Ishikawa (cell line): Measurements from ENCODE around the gene NOL9.

ENCODE experiments used
- CEBPB ChIP-seq: IDR thresholded peaks from 2 replicates; pipeline ENCODE4 v1.6.1; 2012
- CREB1 ChIP-seq: IDR thresholded peaks from 2 replicates; pipeline ENCODE4 v1.6.1; 2012; ENCODE audit warnings: low read depth
- EGR1 ChIP-seq: IDR thresholded peaks from 2 replicates; pipeline ENCODE4 v1.6.1; 2012
- EP300 ChIP-seq: IDR thresholded peaks from 2 replicates; pipeline ENCODE4 v1.6.1; 2012; ENCODE audit warnings: borderline replicate concordance
- FOXM1 ChIP-seq: IDR thresholded peaks from 2 replicates; pipeline ENCODE4 v1.6.1; 2012; ENCODE audit warnings: low read depth, borderline replicate concordance
- MAX ChIP-seq: IDR thresholded peaks from 2 replicates; pipeline ENCODE4 v1.6.1; 2012
- NFIC ChIP-seq: IDR thresholded peaks from 2 replicates; pipeline ENCODE4 v1.6.1; 2012
- RAD21 ChIP-seq: IDR thresholded peaks from 2 replicates; pipeline ENCODE4 v1.6.1; 2012; ENCODE audit warnings: low read depth
- REST ChIP-seq: IDR thresholded peaks from 2 replicates; pipeline ENCODE4 v1.6.1; 2012; ENCODE audit warnings: low read depth, mild to moderate bottlenecking
- TAF1 ChIP-seq: IDR thresholded peaks from 2 replicates; pipeline ENCODE4 v1.6.1; 2012; ENCODE audit warnings: low read depth, mild to moderate bottlenecking
- TCF12 ChIP-seq: IDR thresholded peaks from 2 replicates; pipeline ENCODE4 v1.6.1; 2012; ENCODE audit warnings: low read depth
- TEAD4 ChIP-seq: IDR thresholded peaks from 2 replicates; pipeline ENCODE4 v1.6.1; 2012
- USF1 ChIP-seq: IDR thresholded peaks from 2 replicates; pipeline ENCODE4 v1.6.1; 2012
- YY1 ChIP-seq: IDR thresholded peaks from 2 replicates; pipeline ENCODE4 v1.6.1; 2012; ENCODE audit warnings: low read depth
- ZBTB7A ChIP-seq: IDR thresholded peaks from 2 replicates; pipeline ENCODE4 v1.6.1; 2012; ENCODE audit warnings: low read depth

NOL9 gene

GRCh38 chr1:6488602-6489382 lies 65.5 kb downstream of the NOL9 start:
- no peak for TF ChIP-seq EP300
- TF ChIP-seq NFIC = no peak
- TF ChIP-seq CREB1 = no peak
- no peak for TF ChIP-seq RAD21
- no peak for TF ChIP-seq TEAD4
- TF ChIP-seq MAX = no peak
- TF ChIP-seq REST = no peak
- no peak for TF ChIP-seq FOXM1
- no peak for TF ChIP-seq TCF12
- no peak for TF ChIP-seq EGR1
- TF ChIP-seq TAF1 = no peak
- no peak for TF ChIP-seq ZBTB7A
- TF ChIP-seq USF1 = no peak
- no peak for TF ChIP-seq YY1
- no peak for TF ChIP-seq CEBPB

- TF ChIP-seq REST (no peak), MAX (no peak), FOXM1 (no peak), RAD21 (no peak), ZBTB7A (no peak), EGR1 (no peak), EP300 (no peak), TAF1 (no peak), YY1 (no peak), CREB1 (no peak), CEBPB (no peak), NFIC (no peak)
Observed at GRCh38 chr1:6487804-6488484, 66.4 kb downstream of the NOL9 start.

- TF ChIP-seq CEBPB (no peak), REST (no peak), FOXM1 (no peak), USF1 (no peak), NFIC (no peak), RAD21 (peak; percentile 64), MAX (peak; percentile 39; the same call in 1 of the 2 replicates), ZBTB7A (peak; percentile 39), CREB1 (no peak), YY1 (peak; percentile 54; the same call in 1 of the 2 replicates)
Observed at GRCh38 chr1:6486433-6487011, 67.8 kb downstream of the NOL9 start.
